Measurements from ENCODE around the gene ZCCHC2.

Gene ZCCHC2

GRCh38 chr18:62610351-62610700 is 87.5 kb downstream of the ZCCHC2 start:
- no peak for DNase-seq (ENCODE audit: low read depth)

- no peak for DNase-seq (ENCODE audit: low read depth)
These were observed 88.0 kb downstream of the ZCCHC2 start for GRCh38 chr18:62610701-62611411.

GRCh38 chr18:62611453-62612288 is 88.8 kb downstream of the ZCCHC2 start:
- DNase-seq (ENCODE audit: low read depth): no peak

- DNase-seq (ENCODE audit: low read depth): no peak
These were observed 89.4 kb downstream of the ZCCHC2 start for GRCh38 chr18:62612289-62612645.

GRCh38 chr18:62612776-62613175 is 90.0 kb downstream of the ZCCHC2 start:
- DNase-seq (ENCODE audit: low read depth): no peak

GRCh38 chr18:62614494-62614893 is 91.7 kb downstream of the ZCCHC2 start:
- DNase-seq (ENCODE audit: low read depth): no peak

GRCh38 chr18:62616331-62616805 is 93.5 kb downstream of the ZCCHC2 start:
- DNase-seq (ENCODE audit: low read depth): peak; percentile 15

- no peak for DNase-seq (ENCODE audit: low read depth)
These were observed 95.2 kb downstream of the ZCCHC2 start for GRCh38 chr18:62617793-62618591.

- no peak for DNase-seq (ENCODE audit: low read depth)
These were observed 95.9 kb downstream of the ZCCHC2 start for GRCh38 chr18:62618735-62619134.

- DNase-seq (ENCODE audit: low read depth): no peak
These were observed 98.7 kb downstream of the ZCCHC2 start for GRCh38 chr18:62621546-62621945.

- DNase-seq (ENCODE audit: low read depth): no peak
These were observed 102.2 kb downstream of the ZCCHC2 start for GRCh38 chr18:62625019-62625418.

Measured in GM04504 (cell line).